K562 (cell line): ENCODE measurements around the gene AAK1. TPM values are rescaled to one million over a fixed set of nuclear protein-coding genes. Genes with fewer than 3 reads are reported as not detected.

Experiments
- ATAC-seq: fragments of 200-7000 bp; cut with Tn5 transposase; 3 replicates; pipeline ENCODE4 v1.9.1; 2020; ENCODE audit warnings: moderate library complexity
- BruUV-seq: library from RNA; stranded (reverse); fragments of 400-500 nt; replicated peaks from 2 replicates; lab custom pipeline; 2021; lab: Mats Ljungman, UMichigan
- CTCF ChIA-PET: fragments of 300-600 bp; formaldehyde crosslinking; extraction: SDS; loops from one replicate; lab custom pipeline; 2021; ENCODE audit warnings: low intra/inter-chr PET ratio; lab: Yijun Ruan, JAX
- POLR2A ChIA-PET: fragments of 300-600, 350-650 bp; sonication (Branson Sonifier 250); formaldehyde crosslinking; extraction: SDS; loops from one replicate; lab custom pipeline; 2021; ENCODE audit warnings: antibody characterized with exemption, inconsistent platforms; lab: Yijun Ruan, JAX
- DNase-seq, 4 experiments: peaks; one replicate each; pipeline versions ENCODE4 v3.0.0 to v3.0.0-alpha.2; 2011 to 2018; ENCODE audit warnings: low spot score in 3 of 4, mixed read lengths in 3 of 4; ENCODE audit errors: extremely low read depth in 1 of 4
- FAIRE-seq: peaks from 2 replicates; lab custom pipeline; 2011; peaks lifted over from hg19 to GRCh38; lab: Jason Lieb, UNC
- H2AFZ ChIP-seq: 2 replicates; pipeline ENCODE4 v1.6.0; 2011; ENCODE audit warnings: low read depth, low read length, control low read depth, inconsistent platforms
- H3K27ac ChIP-seq: fragments of 200-600 bp; 3 replicates; pipeline ENCODE4 v1.8.0; 2011; ENCODE audit warnings: low read depth, mild to moderate bottlenecking, control low read depth, inconsistent platforms, low read length, moderate library complexity, mixed read lengths; ENCODE audit errors: extremely low read depth
- H3K27me3 ChIP-seq, 2 experiments: fragments of 300-600 bp in 1 of 2; 2 replicates in 1 of 2; 3 replicates in 1 of 2; pipeline versions ENCODE4 v1.6.0 to v1.8.0; 2011; ENCODE audit warnings: inconsistent platforms in 2 of 2, low read length in 2 of 2, mild to moderate bottlenecking in 1 of 2, mixed read lengths in 1 of 2, moderate library complexity in 1 of 2; ENCODE audit not compliant: control insufficient read depth in 2 of 2, insufficient read depth in 2 of 2
- H3K36me3 ChIP-seq: fragments of 300-600 bp; 3 replicates; pipeline ENCODE4 v1.8.0; 2011; ENCODE audit warnings: mild to moderate bottlenecking, low read length, inconsistent platforms; ENCODE audit not compliant: control insufficient read depth, insufficient read depth
- H3K4me1 ChIP-seq, 2 experiments: fragments of 200-600 bp in 1 of 2; replicated peaks in 1 of 2; 2 replicates in 1 of 2; 3 replicates in 1 of 2; pipeline versions ENCODE4 v1.5.1 to v1.8.0; 2011; ENCODE audit warnings: inconsistent platforms in 2 of 2, low read length in 2 of 2, mild to moderate bottlenecking in 1 of 2, mixed read lengths in 1 of 2, moderate library complexity in 1 of 2; ENCODE audit not compliant: control insufficient read depth in 2 of 2, insufficient read depth in 2 of 2
- H3K4me2 ChIP-seq: 2 replicates; pipeline ENCODE4 v1.6.1; 2011; ENCODE audit warnings: low read length, control low read depth, inconsistent platforms, mixed read lengths; ENCODE audit not compliant: insufficient read depth
- H3K4me3 ChIP-seq: fragments of 200-600 bp; sonication (generic), shearing (Covaris generic); 2 replicates; pipeline ENCODE4 v1.5.1; 2016; ENCODE audit warnings: control low read depth, inconsistent platforms
- H3K79me2 ChIP-seq: fragments of 200-600 bp; 3 replicates; pipeline ENCODE4 v1.8.0; 2011; ENCODE audit warnings: low read length, inconsistent platforms; ENCODE audit not compliant: control insufficient read depth, insufficient read depth
- H3K9ac ChIP-seq, 2 experiments: 2 replicates each; pipeline versions ENCODE4 v1.6.0 to v1.6.1; 2011; ENCODE audit warnings: low read depth in 2 of 2, low read length in 2 of 2, control low read depth in 1 of 2, inconsistent platforms in 1 of 2, mild to moderate bottlenecking in 1 of 2, mixed read lengths in 1 of 2; ENCODE audit not compliant: insufficient read depth in 1 of 2
- H3K9me1 ChIP-seq: one replicate; pipeline ENCODE4 v1.6.0; 2011; ENCODE audit warnings: inconsistent platforms, mild to moderate bottlenecking, low read length, moderate library complexity; ENCODE audit not compliant: control insufficient read depth, insufficient read depth
- H3K9me3 ChIP-seq: replicated peaks from 2 replicates; pipeline ENCODE4 v1.5.1; 2011; ENCODE audit warnings: low read depth, low read length, inconsistent platforms; ENCODE audit not compliant: control insufficient read depth, insufficient read depth
- H4K20me1 ChIP-seq: replicated peaks from 2 replicates; pipeline ENCODE4 v1.6.1; 2011; ENCODE audit warnings: low read length, inconsistent platforms, mixed read lengths; ENCODE audit not compliant: control insufficient read depth, insufficient read depth
- C11orf30 ChIP-seq: fragments of 450-650 bp; IDR thresholded peaks from 2 replicates; pipeline ENCODE4 v1.6.1; 2016; ENCODE audit warnings: low read depth, mild to moderate bottlenecking
- CREM ChIP-seq: IDR thresholded peaks from 2 replicates; pipeline ENCODE4 v1.6.1; 2014; ENCODE audit warnings: antibody characterized with exemption, low read depth
- FOXK2 ChIP-seq, 2 experiments: fragments of 450-650 bp; IDR thresholded peaks in 1 of 2; conservative IDR thresholded peaks in 1 of 2; 2 replicates each; pipeline ENCODE4 v1.6.1; 2016; ENCODE audit warnings: low read depth in 2 of 2, mild to moderate bottlenecking in 1 of 2
- HMBOX1 ChIP-seq: sonication (generic); IDR thresholded peaks from 2 replicates; pipeline ENCODE4 v1.6.1; 2016
- HNRNPLL ChIP-seq: fragments of 200-400 bp; formaldehyde crosslinking; IDR thresholded peaks from 2 replicates; pipeline ENCODE4 v1.6.1; 2017; ENCODE audit warnings: low read length, low read depth, mild to moderate bottlenecking; ENCODE audit not compliant: poor library complexity, severe bottlenecking
- MAFF ChIP-seq: IDR thresholded peaks from 2 replicates; pipeline ENCODE4 v1.6.1; 2012; ENCODE audit warnings: low read length, improper control_type of control experiment
- MAFG ChIP-seq: fragments of 450-650 bp; conservative IDR thresholded peaks from 2 replicates; pipeline ENCODE4 v1.6.1; 2016; ENCODE audit warnings: missing genetic modification characterization, missing compliant biosample characterization
- NFE2 ChIP-seq: IDR thresholded peaks from 2 replicates; pipeline ENCODE4 v1.6.1; 2014; ENCODE audit warnings: antibody characterized with exemption, low read depth
- NFE2L1 ChIP-seq: fragments of 450-650 bp; IDR thresholded peaks from 2 replicates; pipeline ENCODE4 v1.6.1; 2016; ENCODE audit warnings: missing genetic modification characterization, low read depth, mild to moderate bottlenecking, missing compliant biosample characterization, moderate library complexity, borderline replicate concordance
- PKNOX1 ChIP-seq: fragments of 450-650 bp; IDR thresholded peaks from 2 replicates; pipeline ENCODE4 v1.6.1; 2016
- POU5F1 ChIP-seq: fragments of 150-350 bp; IDR thresholded peaks from 2 replicates; pipeline ENCODE4 v1.6.1; 2014; ENCODE audit warnings: borderline replicate concordance, low read length, low read depth, mild to moderate bottlenecking; ENCODE audit not compliant: partially characterized antibody
- ZBTB34 ChIP-seq: fragments of 250-450 bp; sonication (Bioruptor Pico); IDR thresholded peaks from 2 replicates; pipeline ENCODE4 v1.8.0; 2021; ENCODE audit warnings: mild to moderate bottlenecking, moderate library complexity
- ZBTB9 ChIP-seq: fragments of 450-650 bp; formaldehyde crosslinking; IDR thresholded peaks from 2 replicates; pipeline ENCODE4 v1.4.0; 2020; ENCODE audit warnings: mild to moderate bottlenecking, moderate library complexity
- ZNF316 ChIP-seq: fragments of 450-650 bp; IDR thresholded peaks from 2 replicates; pipeline ENCODE4 v1.6.1; 2016
- ZNF384 ChIP-seq: IDR thresholded peaks from 2 replicates; pipeline ENCODE4 v1.6.1; 2012; ENCODE audit warnings: low read depth, low read length, improper control_type of control experiment
- ZNF766 ChIP-seq: fragments of 200-800 bp; sonication (Bioruptor generic); conservative IDR thresholded peaks from 2 replicates; pipeline ENCODE4 v1.6.1; 2016; ENCODE audit warnings: missing genetic modification characterization, missing compliant biosample characterization
- WGBS: fragments of 100-300 bp; shearing (Covaris generic); methylation state at CpG from one replicate; pipeline ENCODE4 v1.1.6; 2016; ENCODE audit warnings: low coverage, mixed read lengths; ENCODE audit not compliant: insufficient coverage; ENCODE audit errors: missing lambda C conversion rate; 5-methylcytosine and 5-hydroxymethylcytosine counted together
- in situ Hi-C: fragments of 300-500 bp; cut with MboI; formaldehyde crosslinking; loops from 4 replicates; pipeline ENCODE4 v1.15.0; 2018; ENCODE audit warnings: inconsistent platforms, mixed read lengths
- intact Hi-C: fragments of 100-400 bp; cut with micrococcal nuclease; formaldehyde crosslinking; loops from 2 replicates; pipeline ENCODE4 v1.14.2; 2022
- polyA plus RNA-seq, 8 experiments: library from polyadenylated mRNA; depleted of rRNA in 4 of 8; stranded (reverse) in 5 of 8; unstranded in 3 of 8; fragments of >200 nt; fragmentation: Nextera tagmentation in 2 of 8; fragmentation: Illumina TruSeq in 1 of 8; extraction: Ambion mirVana in 2 of 8; extraction: Trizol in 1 of 8; gene quantifications; 2 replicates each; pipeline versions ENCODE4 v1.2.1 to v1.2.3, GENCODE V29; 2011 to 2014; ENCODE audit warnings: inconsistent platforms in 1 of 8, missing spikeins in 1 of 8
- total RNA-seq, 7 experiments: library from RNA; depleted of rRNA in 6 of 7; stranded (reverse); fragments of >200 nt in 6 of 7; fragmentation: Illumina TruSeq in 2 of 7; extraction: Trizol in 2 of 7; gene quantifications; 2 replicates each; pipeline versions ENCODE4 v1.2.1 to v1.2.3, GENCODE V29; 2011 to 2021; ENCODE audit warnings: low replicate concordance in 1 of 7

Gene AAK1
- total and polyA plus RNA-seq, 9 of the 15 experiments (the other 6 are each of a cell fraction or from before 2014, with no cell fraction given), result 0.89 to 17.1 (median 6.0) TPM

GRCh38 chr2:69600425-69600824, 43.1 kb downstream of the AAK1 start (continued):
- TF ChIP-seq ZNF766 (0 out of 2 replicates have a peak, but pooled peaks have one; percentile 19), PKNOX1 (no peak), FOXK2 (conservative IDR thresholded peaks at IDR 0.05 in 1 of 2, IDR thresholded peaks at IDR 0.05 in 1 of 2; ENCODE audit: low read depth in 2 of 2) (0 out of 4 replicates have a peak, but pooled peaks of 1 of the 2 experiments have one; percentile 38), ZBTB9 (CRISPR knock-in tag) (no peak), POU5F1 (no peak)

GRCh38 chr2:69597843-69598610, 45.5 kb downstream of the AAK1 start:
- ATAC-seq (no peak), FAIRE-seq (no peak), DNase-seq (no peak)
- no peaks in the 10 kb centered on the region for H3K9me3 ChIP-seq
- 19% methylated on average over 5 of the region's 5 CpGs for WGBS
- peak overlapping the region; percentile 10; the same call in 1 of the 2 replicates for H3K4me2 ChIP-seq
- H3K4me1 ChIP-seq, result peaks cover 0 to 34% of the 10 kb centered on the region in 2 experiments
- H3K4me3 ChIP-seq, result no peak overlapping the region
- in situ Hi-C loops (no loop called here), intact Hi-C loops (no loop called here)
- H4K20me1 ChIP-seq, result no peaks in the 10 kb centered on the region
- H3K36me3 ChIP-seq, result no peaks in the 10 kb centered on the region
- H3K9me1 ChIP-seq, result no peaks in the 10 kb centered on the region
- no peaks in the 10 kb centered on the region for H3K27me3 ChIP-seq
- no TSS peak for BruUV-seq
- peak overlapping the region; percentile 48 for H2AFZ ChIP-seq
- no peaks in the 10 kb centered on the region for H3K79me2 ChIP-seq
- POLR2A ChIA-PET, result interaction anchor here (1.0 to 1.5 kb wide), 4 partner anchors 18 to 43 kb away, joined by 3 to 8 read pairs (median 4); no protein-coding TSS in a partner anchor
- CTCF ChIA-PET, result no interaction called here
- no peak overlapping the region for H3K27ac ChIP-seq
- peak overlapping the region in 1 of 2 experiments; percentile 0; a peak in 1 of 4 replicates for H3K9ac ChIP-seq
- no peak for TF ChIP-seq ZBTB34 (CRISPR knock-in tag)
- peak; percentile 70 for TF ChIP-seq MAFF
- peak; percentile 45 for TF ChIP-seq HMBOX1
- peak; percentile 91 for TF ChIP-seq ZNF316
- TF ChIP-seq NFE2, result 0 out of 2 replicates have a peak, but pooled peaks have one; percentile 53
- TF ChIP-seq ZNF384, result 0 out of 2 replicates have a peak, but pooled peaks have one; percentile 58
- peak; percentile 45; the same call in 1 of the 2 replicates for TF ChIP-seq NFE2L1 (tag)
- TF ChIP-seq MAFG (tag), result peak; percentile 92
- peak; percentile 86 for TF ChIP-seq C11orf30
- no peak for TF ChIP-seq CREM
- no peak for TF ChIP-seq HNRNPLL
